ENCODE measurements around the gene NUP188. TPM values are rescaled to one million over a fixed set of nuclear protein-coding genes. Genes with fewer than 3 reads are reported as not detected.

NUP188 gene
- polyA plus RNA-seq, 1 experiment, result 49.2 TPM

GRCh38 chr9:129008469-129008965, 61.0 kb downstream of the NUP188 start:
- H3K27me3 ChIP-seq (ENCODE audit: control insufficient read depth, insufficient read depth, low read length), result no peaks in the 10 kb centered on the region
- DNase-seq (ENCODE audit: low read depth), result no peak
- TF ChIP-seq, protein P1, sequence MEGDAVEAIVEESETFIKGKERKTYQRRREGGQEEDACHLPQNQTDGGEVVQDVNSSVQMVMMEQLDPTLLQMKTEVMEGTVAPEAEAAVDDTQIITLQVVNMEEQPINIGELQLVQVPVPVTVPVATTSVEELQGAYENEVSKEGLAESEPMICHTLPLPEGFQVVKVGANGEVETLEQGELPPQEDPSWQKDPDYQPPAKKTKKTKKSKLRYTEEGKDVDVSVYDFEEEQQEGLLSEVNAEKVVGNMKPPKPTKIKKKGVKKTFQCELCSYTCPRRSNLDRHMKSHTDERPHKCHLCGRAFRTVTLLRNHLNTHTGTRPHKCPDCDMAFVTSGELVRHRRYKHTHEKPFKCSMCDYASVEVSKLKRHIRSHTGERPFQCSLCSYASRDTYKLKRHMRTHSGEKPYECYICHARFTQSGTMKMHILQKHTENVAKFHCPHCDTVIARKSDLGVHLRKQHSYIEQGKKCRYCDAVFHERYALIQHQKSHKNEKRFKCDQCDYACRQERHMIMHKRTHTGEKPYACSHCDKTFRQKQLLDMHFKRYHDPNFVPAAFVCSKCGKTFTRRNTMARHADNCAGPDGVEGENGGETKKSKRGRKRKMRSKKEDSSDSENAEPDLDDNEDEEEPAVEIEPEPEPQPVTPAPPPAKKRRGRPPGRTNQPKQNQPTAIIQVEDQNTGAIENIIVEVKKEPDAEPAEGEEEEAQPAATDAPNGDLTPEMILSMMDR (IDR thresholded peaks at IDR 0.05; ENCODE audit: insufficient read depth, low read depth, low read length), result no peak
- peaks cover 26% of the 10 kb centered on the region for H3K36me3 ChIP-seq (ENCODE audit: control insufficient read depth, insufficient read depth, low read length)
- ChIA-PET POLR2A (no interaction called here), CTCF (interaction anchor here (1.7 kb wide), 1 partner anchor 20 kb away, joined by 4 read pairs; the partner anchor contains the start of gene SH3GLB2)
- H3K4me3 ChIP-seq (ENCODE audit: low read depth, low read length), result no peak overlapping the region

GRCh38 chr9:129008986-129009583, 61.6 kb downstream of the NUP188 start:
- DNase-seq (ENCODE audit: low read depth), result no peak
- H3K4me3 ChIP-seq (ENCODE audit: low read depth, low read length), result no peak overlapping the region
- H3K27me3 ChIP-seq (ENCODE audit: control insufficient read depth, insufficient read depth, low read length), result no peaks in the 10 kb centered on the region
- ChIA-PET CTCF (interaction anchor here (1.0 to 2.2 kb wide), 3 partner anchors 14 to 157 kb away, joined by 4 to 5 read pairs (median 4); partner anchors contain the start of gene SH3GLB2), POLR2A (no interaction called here)
- peaks cover 27% of the 10 kb centered on the region for H3K36me3 ChIP-seq (ENCODE audit: control insufficient read depth, insufficient read depth, low read length)
- TF ChIP-seq, protein P1 (IDR thresholded peaks at IDR 0.05; ENCODE audit: insufficient read depth, low read depth, low read length), result no peak

GRCh38 chr9:129009584-129010141, 62.2 kb downstream of the NUP188 start:
- CTCF ChIA-PET, result interaction anchor here (1.0 to 2.2 kb wide), 2 partner anchors 13 to 157 kb away, joined by 4 to 5 read pairs; no protein-coding TSS in a partner anchor
- Histone ChIP-seq H3K4me3 (ENCODE audit: low read depth, low read length) (no peak overlapping the region), H3K36me3 (ENCODE audit: control insufficient read depth, insufficient read depth, low read length) (peaks cover 33% of the 10 kb centered on the region), H3K27me3 (ENCODE audit: control insufficient read depth, insufficient read depth, low read length) (no peaks in the 10 kb centered on the region)
- POLR2A ChIA-PET, result no interaction called here
- TF ChIP-seq, protein P1 (IDR thresholded peaks at IDR 0.05; ENCODE audit: insufficient read depth, low read depth, low read length), result no peak
- no peak for DNase-seq (ENCODE audit: low read depth)

- ChIA-PET POLR2A (no interaction called here), CTCF (interaction anchor here (2.2 kb wide), 1 partner anchor 13 kb away, joined by 5 read pairs; no protein-coding TSS in a partner anchor)
- TF ChIP-seq, protein P1 (IDR thresholded peaks at IDR 0.05; ENCODE audit: insufficient read depth, low read depth, low read length), result no peak
- no peaks in the 10 kb centered on the region for H3K27me3 ChIP-seq (ENCODE audit: control insufficient read depth, insufficient read depth, low read length)
- no peak overlapping the region for H3K4me3 ChIP-seq (ENCODE audit: low read depth, low read length)
- peaks cover 33% of the 10 kb centered on the region for H3K36me3 ChIP-seq (ENCODE audit: control insufficient read depth, insufficient read depth, low read length)
- no peak for DNase-seq (ENCODE audit: low read depth)
Observed at GRCh38 chr9:129010267-129010975, 62.9 kb downstream of the NUP188 start.

DNA sequence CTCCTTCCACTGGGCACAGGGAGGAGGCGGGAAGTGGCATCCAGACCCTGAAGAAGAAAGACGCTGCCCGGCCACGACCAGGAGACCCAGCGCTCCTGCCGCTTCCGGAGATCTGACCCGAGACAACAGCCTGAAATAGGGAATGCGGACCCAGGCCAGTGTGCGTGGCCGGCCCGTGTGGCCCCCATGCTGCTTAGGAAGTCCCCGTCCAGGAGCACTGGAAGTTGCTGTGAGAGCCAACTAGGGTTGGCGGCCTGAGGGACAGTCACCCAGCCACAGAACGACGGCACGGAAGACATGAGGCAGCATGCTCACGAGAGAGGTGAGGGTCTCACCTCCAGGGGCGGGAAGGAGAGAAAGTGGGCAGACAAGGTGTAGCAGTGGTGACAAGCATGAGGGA, 63.7 kb downstream of the NUP188 start:
- ChIA-PET POLR2A (no interaction called here), CTCF (interaction anchor here (2.2 kb wide), 1 partner anchor 12 kb away, joined by 5 read pairs; no protein-coding TSS in a partner anchor)
- H3K27me3 ChIP-seq (ENCODE audit: control insufficient read depth, insufficient read depth, low read length), result no peaks in the 10 kb centered on the region
- H3K4me3 ChIP-seq (ENCODE audit: low read depth, low read length), result no peak overlapping the region
- peaks cover 33% of the 10 kb centered on the region for H3K36me3 ChIP-seq (ENCODE audit: control insufficient read depth, insufficient read depth, low read length)
- no peak for DNase-seq (ENCODE audit: low read depth)
- TF ChIP-seq, protein P1 (IDR thresholded peaks at IDR 0.05; ENCODE audit: insufficient read depth, low read depth, low read length), result no peak

Measured in BJ (cell line).